Uterus (tissue), 4 donors: ENCODE measurements around the gene ADARB2. TPM values are rescaled to one million over a fixed set of nuclear protein-coding genes. Genes with fewer than 3 reads are reported as not detected.

Source experiments
- DNase-seq, 2 donors: peaks; one replicate each; pipeline ENCODE4 v3.0.0-alpha.2; 2019 to 2020
- H3K27ac ChIP-seq, 2 donors: fragments of 200-600 bp; sonication (generic); 1 replicate in 1 of 2; 2 replicates in 1 of 2; pipeline ENCODE4 v1.5.1; 2016 to 2018
- H3K27me3 ChIP-seq, 2 donors: fragments of 200-600 bp; sonication (generic); one replicate each; pipeline ENCODE4 v1.5.1; 2018 to 2019; ENCODE audit warnings: control low read depth in 1 of 2
- H3K36me3 ChIP-seq, 2 donors: fragments of 200-600 bp; sonication (generic); one replicate each; pipeline ENCODE4 v1.5.1; 2019; ENCODE audit warnings: control low read depth in 1 of 2
- H3K4me1 ChIP-seq, 2 donors: fragments of 200-600 bp; sonication (generic); one replicate each; pipeline ENCODE4 v1.5.1; 2018 to 2019; ENCODE audit warnings: control low read depth in 1 of 2
- H3K4me3 ChIP-seq, 2 donors: fragments of 200-600 bp; sonication (generic); 1 replicate in 1 of 2; 2 replicates in 1 of 2; pipeline ENCODE4 v1.5.1; 2018 to 2019; ENCODE audit warnings: mild to moderate bottlenecking in 1 of 2
- H3K9me3 ChIP-seq, 2 donors: fragments of 200-600 bp; sonication (generic); one replicate each; pipeline ENCODE4 v1.5.1; 2019; ENCODE audit warnings: control low read depth in 1 of 2
- CTCF ChIP-seq, 4 experiments: fragments of 200-600 bp in 2 of 4; fragments of 450-650 bp in 2 of 4; sonication (generic) in 2 of 4; IDR thresholded peaks; one replicate each; pipeline ENCODE4 v1.5.1; 2016 to 2019; ENCODE audit warnings: antibody characterized with exemption in 4 of 4, mild to moderate bottlenecking in 2 of 4, moderate library complexity in 1 of 4
- POLR2A ChIP-seq, 2 donors: fragments of 450-650 bp; IDR thresholded peaks; one replicate each; pipeline ENCODE4 v1.6.1; 2016; ENCODE audit warnings: antibody characterized with exemption in 2 of 2, mild to moderate bottlenecking in 1 of 2, moderate library complexity in 1 of 2
- intact Hi-C: fragments of 100-400 bp; cut with DNase I; formaldehyde crosslinking; loops from one replicate; pipeline ENCODE4 v1.15.1; 2023; ENCODE audit warnings: low total_unique reads
- total RNA-seq, 4 donors: library from RNA; depleted of rRNA in 3 of 4; stranded (reverse); fragments of >200 nt in 3 of 4; gene quantifications; one replicate each; pipeline versions ENCODE4 v1.1.0 to v1.2.4, GENCODE V29; 2014 to 2023
- donor health status: DM: yes; HTN: yes; CAD: no.

ADARB2 gene
- total RNA-seq, 4 donors from 2014 or later, result 0.76 to 2.6 (median 2.0) TPM; not detected in 1

DNA sequence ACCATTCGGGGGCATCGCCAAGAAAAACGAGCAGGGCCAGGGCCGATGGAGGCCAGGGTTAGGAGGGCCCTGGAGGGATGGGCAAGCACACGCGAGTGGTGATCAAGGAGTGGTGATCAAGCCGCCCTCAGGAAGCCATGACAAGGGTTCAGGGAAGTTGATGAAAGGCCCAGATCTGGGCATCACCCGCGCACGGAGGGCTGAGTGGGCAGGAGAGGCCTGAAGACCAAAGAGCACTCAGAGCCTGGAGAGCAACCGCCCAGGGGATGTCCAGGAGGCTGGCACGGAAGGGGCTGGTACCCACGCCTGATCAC lies 566.5 kb downstream of the ADARB2 start:
- TF ChIP-seq POLR2A (IDR thresholded peaks at IDR 0.05), result no peak
- TF ChIP-seq CTCF (IDR thresholded peaks at IDR 0.05), result no peak
- H3K36me3 ChIP-seq, result no peaks in the 10 kb centered on the region
- intact Hi-C loops, result no loop called here
- no peak overlapping the region for H3K27ac ChIP-seq
- H3K9me3 ChIP-seq, result no peaks in the 10 kb centered on the region
- no peaks in the 10 kb centered on the region for H3K27me3 ChIP-seq
- H3K4me1 ChIP-seq, result no peaks in the 10 kb centered on the region
- DNase-seq, result no peak
- no peak overlapping the region for H3K4me3 ChIP-seq

DNA sequence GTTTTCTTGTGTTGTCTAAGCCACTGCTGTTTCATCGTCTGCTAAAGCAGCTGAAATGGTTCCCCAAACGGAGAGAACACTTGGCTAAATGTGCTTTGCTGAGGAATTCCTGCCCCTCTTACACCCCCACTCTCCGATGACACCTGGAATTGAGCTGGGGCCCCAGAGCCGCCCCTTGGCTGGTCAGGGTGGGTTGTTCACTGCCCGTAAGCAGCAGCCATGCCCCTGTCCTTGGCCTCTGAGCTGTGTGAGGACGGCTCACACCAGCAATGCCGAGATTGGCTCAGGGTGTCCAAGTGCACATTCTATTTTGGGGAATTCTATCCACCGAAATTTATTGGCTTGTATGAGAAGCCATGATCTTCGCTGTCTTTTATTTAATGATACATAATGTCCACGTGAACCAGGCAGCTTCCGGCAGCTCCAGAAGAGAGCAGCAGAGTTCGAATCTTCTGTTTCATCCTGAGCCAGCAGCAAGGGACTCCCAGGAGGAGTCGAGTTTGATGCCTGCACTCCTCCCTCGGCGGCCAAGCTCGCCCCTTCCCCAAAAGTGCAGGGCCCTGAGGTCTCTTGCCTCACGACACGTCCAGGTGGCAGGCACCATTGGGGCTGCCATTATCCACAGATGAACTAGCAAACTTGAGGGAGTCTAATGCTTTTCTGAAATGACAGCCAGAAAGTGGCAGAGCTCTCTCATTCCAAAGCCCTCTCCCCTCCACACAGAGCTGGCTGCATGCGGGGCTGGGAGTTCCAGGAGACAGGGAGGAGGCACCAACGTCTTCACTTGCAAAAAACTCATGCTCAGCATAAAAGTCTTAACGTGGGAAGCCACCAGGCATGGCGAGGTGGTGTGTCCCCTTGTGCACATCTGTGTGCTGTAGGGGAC lies 567.1 kb downstream of the ADARB2 start:
- Histone ChIP-seq H3K36me3 (no peaks in the 10 kb centered on the region), H3K4me3 (no peak overlapping the region), H3K4me1 (no peaks in the 10 kb centered on the region), H3K27me3 (no peaks in the 10 kb centered on the region), H3K9me3 (no peaks in the 10 kb centered on the region), H3K27ac (no peak overlapping the region)
- intact Hi-C loops, result no loop called here
- no peak for TF ChIP-seq CTCF (IDR thresholded peaks at IDR 0.05)
- TF ChIP-seq POLR2A (IDR thresholded peaks at IDR 0.05), result no peak
- no peak for DNase-seq

GRCh38 chr10:1169186-1169885 lies 568.0 kb downstream of the ADARB2 start:
- no peaks in the 10 kb centered on the region for H3K4me1 ChIP-seq
- no peaks in the 10 kb centered on the region for H3K36me3 ChIP-seq
- intact Hi-C loops, result no loop called here
- no peaks in the 10 kb centered on the region for H3K27me3 ChIP-seq
- no peak for DNase-seq
- H3K4me3 ChIP-seq, result no peak overlapping the region
- H3K9me3 ChIP-seq, result no peaks in the 10 kb centered on the region
- TF ChIP-seq POLR2A (IDR thresholded peaks at IDR 0.05), result no peak
- TF ChIP-seq CTCF (IDR thresholded peaks at IDR 0.05), result no peak
- H3K27ac ChIP-seq, result no peak overlapping the region

DNA sequence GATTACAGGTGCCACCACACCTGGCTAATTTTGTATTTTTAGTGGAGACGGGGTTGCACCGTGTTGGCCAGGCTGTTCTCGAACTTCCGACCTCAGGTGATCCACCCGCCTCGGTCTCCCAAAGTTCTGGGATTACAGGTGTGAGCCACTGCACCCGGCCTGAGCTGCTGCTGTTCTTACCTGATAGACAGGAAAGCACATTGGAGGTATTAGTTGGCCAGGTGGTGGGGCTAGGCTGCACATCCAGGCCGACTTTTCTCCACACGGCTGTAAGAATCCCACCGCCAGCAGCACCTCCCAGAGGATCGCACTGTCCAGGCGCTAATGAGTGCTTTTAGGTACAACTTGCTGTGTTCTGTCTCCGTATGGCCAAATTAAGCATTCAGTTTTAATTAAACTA lies 568.6 kb downstream of the ADARB2 start:
- Histone ChIP-seq H3K27ac (no peak overlapping the region), H3K4me3 (no peak overlapping the region), H3K4me1 (no peaks in the 10 kb centered on the region), H3K36me3 (no peaks in the 10 kb centered on the region), H3K27me3 (no peaks in the 10 kb centered on the region), H3K9me3 (no peaks in the 10 kb centered on the region)
- intact Hi-C loops, result no loop called here
- TF ChIP-seq POLR2A (IDR thresholded peaks at IDR 0.05) (no peak), CTCF (IDR thresholded peaks at IDR 0.05) (no peak)
- DNase-seq, result no peak

GRCh38 chr10:1166828-1167275 lies 570.5 kb downstream of the ADARB2 start:
- H3K4me3 ChIP-seq, result no peak overlapping the region
- intact Hi-C loops, result no loop called here
- no peaks in the 10 kb centered on the region for H3K27me3 ChIP-seq
- no peak for DNase-seq
- H3K36me3 ChIP-seq, result no peaks in the 10 kb centered on the region
- no peaks in the 10 kb centered on the region for H3K9me3 ChIP-seq
- TF ChIP-seq CTCF (IDR thresholded peaks at IDR 0.05) (no peak), POLR2A (IDR thresholded peaks at IDR 0.05) (no peak)
- no peaks in the 10 kb centered on the region for H3K4me1 ChIP-seq
- no peak overlapping the region for H3K27ac ChIP-seq
